Gastroesophageal sphincter (tissue), 3 donors: Measurements from ENCODE around the gene CRKL.

Source experiments
- POLR2AphosphoS5 ChIP-seq: sonication (generic); formaldehyde crosslinking; IDR thresholded peaks from one replicate; pipeline ENCODE4 v1.6.1; 2017; ENCODE audit warnings: antibody characterized with exemption
- TF ChIP-seq, protein P1 (sequence below), 4 experiments: fragments of 200-600 bp in 2 of 4; fragments of 450-650 bp in 2 of 4; sonication (generic) in 1 of 4; IDR thresholded peaks; one replicate each; pipeline ENCODE4 v1.5.1; 2017 to 2019; ENCODE audit warnings: antibody characterized with exemption in 4 of 4, mild to moderate bottlenecking in 2 of 4, moderate library complexity in 2 of 4

GRCh38 chr22:20885557-20886323, 31.5 kb upstream of the CRKL start:
- TF ChIP-seq POLR2AphosphoS5 = no peak
- TF ChIP-seq, protein P1, sequence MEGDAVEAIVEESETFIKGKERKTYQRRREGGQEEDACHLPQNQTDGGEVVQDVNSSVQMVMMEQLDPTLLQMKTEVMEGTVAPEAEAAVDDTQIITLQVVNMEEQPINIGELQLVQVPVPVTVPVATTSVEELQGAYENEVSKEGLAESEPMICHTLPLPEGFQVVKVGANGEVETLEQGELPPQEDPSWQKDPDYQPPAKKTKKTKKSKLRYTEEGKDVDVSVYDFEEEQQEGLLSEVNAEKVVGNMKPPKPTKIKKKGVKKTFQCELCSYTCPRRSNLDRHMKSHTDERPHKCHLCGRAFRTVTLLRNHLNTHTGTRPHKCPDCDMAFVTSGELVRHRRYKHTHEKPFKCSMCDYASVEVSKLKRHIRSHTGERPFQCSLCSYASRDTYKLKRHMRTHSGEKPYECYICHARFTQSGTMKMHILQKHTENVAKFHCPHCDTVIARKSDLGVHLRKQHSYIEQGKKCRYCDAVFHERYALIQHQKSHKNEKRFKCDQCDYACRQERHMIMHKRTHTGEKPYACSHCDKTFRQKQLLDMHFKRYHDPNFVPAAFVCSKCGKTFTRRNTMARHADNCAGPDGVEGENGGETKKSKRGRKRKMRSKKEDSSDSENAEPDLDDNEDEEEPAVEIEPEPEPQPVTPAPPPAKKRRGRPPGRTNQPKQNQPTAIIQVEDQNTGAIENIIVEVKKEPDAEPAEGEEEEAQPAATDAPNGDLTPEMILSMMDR (IDR thresholded peaks at IDR 0.05) = peak in 3 of 4 experiments; percentile 88 to 94 (median 90)
